IMR-90 (cell line): ENCODE measurements around the gene CFAP70. TPM values are rescaled to one million over a fixed set of nuclear protein-coding genes. Genes with fewer than 3 reads are reported as not detected.

Source experiments
- ATAC-seq: fragments of 200-7000 bp; cut with Tn5 transposase; 2 replicates; pipeline ENCODE4 v1.9.1; 2020; ENCODE audit warnings: low read depth, mild to moderate bottlenecking, moderate library complexity
- BruUV-seq: library from RNA; stranded (reverse); fragments of 400-500 nt; replicated peaks from 2 replicates; lab custom pipeline; 2021; lab: Mats Ljungman, UMichigan
- CTCF ChIA-PET: fragments of 300-600 bp; formaldehyde crosslinking; extraction: SDS; loops from one replicate; lab custom pipeline; 2021; ENCODE audit warnings: antibody characterized with exemption; lab: Yijun Ruan, JAX
- POLR2A ChIA-PET: fragments of 300-600 bp; sonication (Branson Sonifier 250); formaldehyde crosslinking; loops from one replicate; lab custom pipeline; 2022; ENCODE audit warnings: antibody characterized with exemption; ENCODE audit not compliant: unreplicated experiment; lab: Charles Lee
- DNase-seq: peaks from one replicate; pipeline ENCODE4 v3.0.0; 2013
- H2AFZ ChIP-seq: replicated peaks from 2 replicates; pipeline ENCODE3; 2013; ENCODE audit warnings: low read length, mild to moderate bottlenecking; ENCODE audit not compliant: poor library complexity
- H2AK5ac ChIP-seq: 2 replicates; pipeline ENCODE4 v1.6.1; 2013; ENCODE audit warnings: low read depth, low read length, inconsistent platforms
- H2AK9ac ChIP-seq: replicated peaks from 2 replicates; pipeline ENCODE3; 2013; ENCODE audit warnings: mild to moderate bottlenecking, low read depth, low read length, moderate library complexity; ENCODE audit not compliant: poor library complexity
- H2BK120ac ChIP-seq: 2 replicates; pipeline ENCODE4 v1.6.1; 2013; ENCODE audit warnings: low read depth, low read length, inconsistent platforms
- H2BK15ac ChIP-seq: 3 replicates; pipeline ENCODE4 v1.6.1; 2013; ENCODE audit warnings: low read depth, low read length, inconsistent platforms
- H2BK20ac ChIP-seq: 2 replicates; pipeline ENCODE4 v1.6.1; 2013; ENCODE audit warnings: low read depth, mild to moderate bottlenecking, inconsistent platforms, low read length, moderate library complexity
- H2BK5ac ChIP-seq: 2 replicates; pipeline ENCODE4 v1.6.1; 2013; ENCODE audit warnings: mild to moderate bottlenecking, low read depth, low read length, inconsistent platforms; ENCODE audit not compliant: poor library complexity, severe bottlenecking
- H3K14ac ChIP-seq: replicated peaks from 2 replicates; pipeline ENCODE4 v1.6.1; 2013; ENCODE audit warnings: low read depth, low read length, inconsistent platforms
- H3K18ac ChIP-seq: 2 replicates; pipeline ENCODE4 v1.6.1; 2013; ENCODE audit warnings: low read depth, low read length, control low read depth
- H3K23ac ChIP-seq: 2 replicates; pipeline ENCODE4 v1.6.1; 2013; ENCODE audit warnings: low read depth, low read length, inconsistent platforms
- H3K27ac ChIP-seq: 2 replicates; pipeline ENCODE4 v1.5.1; 2013; ENCODE audit warnings: mild to moderate bottlenecking, control low read depth, low read length; ENCODE audit not compliant: insufficient read depth
- H3K27me3 ChIP-seq: 2 replicates; pipeline ENCODE4 v1.6.1; 2013; ENCODE audit warnings: low read length; ENCODE audit not compliant: control insufficient read depth, insufficient read depth
- H3K36me3 ChIP-seq: 2 replicates; pipeline ENCODE4 v1.6.1; 2013; ENCODE audit warnings: low read length, mixed read lengths; ENCODE audit not compliant: control insufficient read depth, insufficient read depth
- H3K4ac ChIP-seq: 2 replicates; pipeline ENCODE4 v1.6.1; 2013; ENCODE audit warnings: low read depth, low read length, inconsistent platforms
- H3K4me1 ChIP-seq: 2 replicates; pipeline ENCODE4 v1.6.1; 2013; ENCODE audit warnings: low read length, mixed read lengths; ENCODE audit not compliant: control insufficient read depth, insufficient read depth
- H3K4me2 ChIP-seq: 2 replicates; pipeline ENCODE4 v1.6.1; 2013; ENCODE audit warnings: low read depth, mild to moderate bottlenecking, control low read depth, low read length, moderate library complexity
- H3K4me3 ChIP-seq: 2 replicates; pipeline ENCODE4 v1.5.1; 2013; ENCODE audit warnings: low read depth, mild to moderate bottlenecking, control low read depth, low read length, moderate library complexity; ENCODE audit not compliant: insufficient read depth
- H3K56ac ChIP-seq: 2 replicates; pipeline ENCODE4 v1.6.1; 2013; ENCODE audit warnings: low read length, inconsistent platforms; ENCODE audit not compliant: insufficient read depth; ENCODE audit errors: extremely low read depth
- H3K79me1 ChIP-seq, 2 experiments: 2 replicates each; pipeline ENCODE4 v1.6.1; 2013; ENCODE audit warnings: low read length in 2 of 2, inconsistent platforms in 1 of 2, low read depth in 1 of 2
- H3K9ac ChIP-seq: 2 replicates; pipeline ENCODE4 v1.6.1; 2013; ENCODE audit warnings: low read depth, low read length, control low read depth
- H3K9me1 ChIP-seq: 2 replicates; pipeline ENCODE4 v1.6.1; 2013; ENCODE audit warnings: low read length, inconsistent platforms; ENCODE audit not compliant: insufficient read depth
- H3K9me3 ChIP-seq: 2 replicates; pipeline ENCODE4 v1.6.1; 2013; ENCODE audit warnings: low read length; ENCODE audit not compliant: control insufficient read depth, insufficient read depth
- H4K20me1 ChIP-seq: 2 replicates; pipeline ENCODE4 v1.6.1; 2013; ENCODE audit warnings: low read length, inconsistent platforms; ENCODE audit not compliant: insufficient read depth
- H4K5ac ChIP-seq: 2 replicates; pipeline ENCODE4 v1.6.1; 2013; ENCODE audit warnings: mild to moderate bottlenecking, low read depth, low read length, control low read depth
- H4K8ac ChIP-seq, 2 experiments: 2 replicates each; pipeline ENCODE4 v1.6.1; 2013; ENCODE audit warnings: low read depth in 2 of 2, low read length in 2 of 2, control low read depth in 1 of 2, inconsistent platforms in 1 of 2
- H4K91ac ChIP-seq: 2 replicates; pipeline ENCODE4 v1.6.1; 2013; ENCODE audit warnings: low read depth, low read length, inconsistent platforms; ENCODE audit not compliant: insufficient read depth
- BHLHE40 ChIP-seq: fragments of 150-350 bp; IDR thresholded peaks from 2 replicates; pipeline ENCODE4 v1.6.1; 2016; ENCODE audit warnings: mild to moderate bottlenecking, low read depth, low read length
- CEBPB ChIP-seq: IDR thresholded peaks from 2 replicates; pipeline ENCODE4 v1.6.1; 2012; ENCODE audit warnings: low read depth, low read length, improper control_type of control experiment
- MAFK ChIP-seq: IDR thresholded peaks from 2 replicates; pipeline ENCODE4 v1.6.1; 2012; ENCODE audit warnings: low read depth, low read length, improper control_type of control experiment
- NFE2L2 ChIP-seq: fragments of 150-350 bp; IDR thresholded peaks from 2 replicates; pipeline ENCODE4 v1.6.1; 2016; ENCODE audit warnings: low read depth, mild to moderate bottlenecking, low read length
- RAD21 ChIP-seq: IDR thresholded peaks from 2 replicates; pipeline ENCODE4 v1.6.1; 2012; ENCODE audit warnings: low read length, improper control_type of control experiment
- SMC3 ChIP-seq: fragments of 150-350 bp; IDR thresholded peaks from 2 replicates; pipeline ENCODE4 v1.6.1; 2016; ENCODE audit warnings: low read depth, mild to moderate bottlenecking, antibody characterized with exemption, low read length, moderate library complexity
- WGBS, 2 experiments: methylation state at CpG; one replicate each; pipeline versions ENCODE4 v1.1.5 to v1.1.7; 2013; ENCODE audit warnings: missing lambda C conversion rate in 2 of 2; ENCODE audit not compliant: insufficient read length in 1 of 2; ENCODE audit errors: extremely low coverage in 2 of 2; 5-methylcytosine and 5-hydroxymethylcytosine counted together
- dilution Hi-C: fragments of 300-500 bp; cut with HindIII; formaldehyde crosslinking; loops from one replicate; pipeline ENCODE4 v1.14.3; 2018; ENCODE audit warnings: low sequenced_read_pairs; ENCODE audit not compliant: unreplicated experiment
- in situ Hi-C: fragments of 300-500 bp; cut with MboI; formaldehyde crosslinking; loops from 3 replicates; pipeline ENCODE4 v1.14.3; 2019; ENCODE audit warnings: low sequenced_read_pairs, inconsistent platforms, mixed read lengths
- intact Hi-C: fragments of 100-400 bp; cut with micrococcal nuclease; formaldehyde crosslinking; loops from 2 replicates; pipeline ENCODE4 v1.10.0; 2022
- polyA plus RNA-seq, 3 experiments: library from polyadenylated mRNA; depleted of rRNA; stranded (reverse); fragments of >200 nt; gene quantifications; 2 replicates each; pipeline ENCODE4 v1.2.3, GENCODE V29; 2012; ENCODE audit warnings: low replicate concordance in 1 of 3
- total RNA-seq: library from RNA; depleted of rRNA; stranded (reverse); fragments of >200 nt; gene quantifications from 2 replicates; pipeline ENCODE4 v1.2.3, GENCODE V29; 2012
- TF ChIP-seq, protein P1 (sequence below): fragments of 150-350 bp; IDR thresholded peaks from 2 replicates; pipeline ENCODE4 v1.6.1; 2016; ENCODE audit warnings: low read depth, mild to moderate bottlenecking, low read length, moderate library complexity, borderline replicate concordance

CFAP70 gene
- total and polyA plus RNA-seq, 2 of the 4 experiments (the other 2 are of a cell fraction): 0.15 to 0.18 TPM

DNA sequence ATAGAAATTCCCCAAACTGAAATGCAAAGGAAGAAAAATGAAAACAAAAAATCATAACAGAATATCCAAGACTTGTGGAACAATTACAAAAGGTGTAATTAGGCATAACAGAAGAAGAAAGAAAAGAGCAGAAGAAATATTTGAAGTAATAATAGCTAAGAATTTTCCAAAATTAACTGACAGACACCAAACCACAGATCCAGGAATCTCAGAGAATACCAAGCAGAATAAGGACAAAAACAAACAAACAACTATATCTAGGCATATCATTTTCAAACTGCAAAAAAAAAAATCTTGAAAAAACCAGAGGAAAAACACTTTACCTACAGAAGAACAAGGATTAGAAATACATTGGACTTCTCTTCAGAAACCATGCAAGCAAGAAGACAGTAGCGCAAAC, 25.5 kb downstream of the CFAP70 start:
- TF ChIP-seq, protein P1, sequence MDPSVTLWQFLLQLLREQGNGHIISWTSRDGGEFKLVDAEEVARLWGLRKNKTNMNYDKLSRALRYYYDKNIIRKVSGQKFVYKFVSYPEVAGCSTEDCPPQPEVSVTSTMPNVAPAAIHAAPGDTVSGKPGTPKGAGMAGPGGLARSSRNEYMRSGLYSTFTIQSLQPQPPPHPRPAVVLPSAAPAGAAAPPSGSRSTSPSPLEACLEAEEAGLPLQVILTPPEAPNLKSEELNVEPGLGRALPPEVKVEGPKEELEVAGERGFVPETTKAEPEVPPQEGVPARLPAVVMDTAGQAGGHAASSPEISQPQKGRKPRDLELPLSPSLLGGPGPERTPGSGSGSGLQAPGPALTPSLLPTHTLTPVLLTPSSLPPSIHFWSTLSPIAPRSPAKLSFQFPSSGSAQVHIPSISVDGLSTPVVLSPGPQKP: no peak
- no peak for TF ChIP-seq BHLHE40
- no peak for TF ChIP-seq NFE2L2
- TF ChIP-seq CEBPB: no peak
- TF ChIP-seq SMC3: no peak
- no peak for TF ChIP-seq RAD21
- no peak for TF ChIP-seq MAFK
- H3K4me1 ChIP-seq: no peaks in the 10 kb centered on the region
- H3K9me1 ChIP-seq: no peaks in the 10 kb centered on the region
- BruUV-seq: no TSS peak
- H3K18ac ChIP-seq: no peak overlapping the region
- dilution Hi-C loops: no loop called here
- H3K36me3 ChIP-seq: no peaks in the 10 kb centered on the region
- POLR2A ChIA-PET: no interaction called here
- H2AFZ ChIP-seq: no peak overlapping the region
- no peak overlapping the region for H3K14ac ChIP-seq
- no peak overlapping the region for H2BK5ac ChIP-seq
- no peak overlapping the region for H2AK5ac ChIP-seq
- H3K79me1 ChIP-seq: no peaks in the 10 kb centered on the region
- H4K20me1 ChIP-seq: no peaks in the 10 kb centered on the region
- H3K9ac ChIP-seq: no peak overlapping the region
- H3K4me3 ChIP-seq: no peak overlapping the region
- no peak overlapping the region for H4K91ac ChIP-seq
- no peak overlapping the region for H3K27ac ChIP-seq
- H2BK20ac ChIP-seq: no peak overlapping the region
- H2BK120ac ChIP-seq: no peak overlapping the region
- H3K4me2 ChIP-seq: no peak overlapping the region
- intact Hi-C loops: loop anchor here (10.0 kb wide), 1 partner anchor 138 kb away; no protein-coding TSS in a partner anchor
- CTCF ChIA-PET: no interaction called here
- H3K9me3 ChIP-seq: no peaks in the 10 kb centered on the region
- no peak overlapping the region for H3K56ac ChIP-seq
- H2BK15ac ChIP-seq: no peak overlapping the region
- in situ Hi-C loops: no loop called here
- H4K5ac ChIP-seq: no peak overlapping the region
- no peak overlapping the region for H4K8ac ChIP-seq
- ATAC-seq: no peak
- no peak for DNase-seq
- H3K23ac ChIP-seq: no peak overlapping the region
- no CpG with 5 or more reads among the region's 1 CpG for WGBS, 2 experiments
- H2AK9ac ChIP-seq: no peak overlapping the region
- H3K4ac ChIP-seq: no peak overlapping the region
- peaks cover 19% of the 10 kb centered on the region for H3K27me3 ChIP-seq
